Natural killer cell (primary cell): ENCODE measurements around the gene FTO. TPM values are rescaled to one million over a fixed set of nuclear protein-coding genes. Genes with fewer than 3 reads are reported as not detected.

Experiments
- ATAC-seq, 3 donors: fragments of 150-1000 bp in 2 of 3; fragments of 200-7000 bp in 1 of 3; cut with Tn5 transposase; 1 replicate in 1 of 3; 2 replicates in 2 of 3; pipeline ENCODE4 v1.10.0; 2021; ENCODE audit warnings: mild to moderate bottlenecking in 2 of 3, moderate library complexity in 2 of 3
- DNase-seq, 2 donors: peaks; one replicate each; pipeline versions ENCODE4 v3.0.0 to v3.0.0-alpha.2; 2013 to 2021; ENCODE audit warnings: mixed read lengths in 1 of 2
- H3K27ac ChIP-seq: one replicate; pipeline ENCODE4 v1.5.1; 2013; ENCODE audit warnings: mild to moderate bottlenecking, low read length
- H3K27me3 ChIP-seq: one replicate; pipeline ENCODE4 v1.6.1; 2013; ENCODE audit warnings: low read length; ENCODE audit not compliant: control insufficient read depth, insufficient read depth
- H3K36me3 ChIP-seq: one replicate; pipeline ENCODE4 v1.6.1; 2013; ENCODE audit warnings: low read length; ENCODE audit not compliant: control insufficient read depth, insufficient read depth
- H3K4me1 ChIP-seq: one replicate; pipeline ENCODE4 v1.6.1; 2013; ENCODE audit warnings: low read length; ENCODE audit not compliant: control insufficient read depth, insufficient read depth
- H3K4me3 ChIP-seq: one replicate; pipeline ENCODE4 v1.5.1; 2013; ENCODE audit warnings: low read length
- H3K9me3 ChIP-seq: one replicate; pipeline ENCODE4 v1.6.1; 2013; ENCODE audit warnings: low read length; ENCODE audit not compliant: control insufficient read depth, insufficient read depth
- H3K27ac Mint-ChIP-seq, 2 donors: one replicate each; pipeline ENCODE4 v1.8.0; 2022; ENCODE audit warnings: mild to moderate bottlenecking in 2 of 2, mixed read lengths in 2 of 2, moderate library complexity in 1 of 2
- H3K27me3 Mint-ChIP-seq, 2 donors: one replicate each; pipeline ENCODE4 v1.8.0; 2022; ENCODE audit warnings: low read depth in 2 of 2, mixed read lengths in 2 of 2
- H3K36me3 Mint-ChIP-seq: one replicate; pipeline ENCODE4 v1.8.0; 2022; ENCODE audit warnings: mixed read lengths
- H3K4me1 Mint-ChIP-seq, 2 donors: one replicate each; pipeline ENCODE4 v1.8.0; 2022; ENCODE audit warnings: mixed read lengths in 2 of 2
- H3K4me3 Mint-ChIP-seq: one replicate; pipeline ENCODE4 v1.8.0; 2022; ENCODE audit warnings: mild to moderate bottlenecking, moderate library complexity, mixed read lengths
- H3K9me3 Mint-ChIP-seq, 2 donors: one replicate each; pipeline ENCODE4 v1.8.0; 2022; ENCODE audit warnings: mixed read lengths in 2 of 2
- CTCF ChIP-seq: fragments of 200-600 bp; IDR thresholded peaks from one replicate; pipeline ENCODE4 v1.8.0; 2022; ENCODE audit warnings: antibody characterized with exemption
- WGBS: methylation state at CpG from one replicate; pipeline ENCODE4 v1.1.7; 2013; ENCODE audit warnings: missing lambda C conversion rate; ENCODE audit not compliant: insufficient coverage; 5-methylcytosine and 5-hydroxymethylcytosine counted together
- intact Hi-C: fragments of 100-400 bp; cut with micrococcal nuclease; formaldehyde crosslinking; loops from one replicate; pipeline ENCODE4 v1.14.2; 2022
- total RNA-seq, 4 donors: library from RNA; stranded (reverse); fragments of 120-200 nt in 1 of 4; gene quantifications; one replicate each; pipeline versions ENCODE4 v1.2.3 to v1.2.4, GENCODE V29; 2013 to 2022

Gene FTO
- total RNA-seq, 3 donors from 2014 or later (not counting 1 experiment from before 2014, with no cell fraction given) = 55.4 to 70.5 (median 55.4) TPM

DNA sequence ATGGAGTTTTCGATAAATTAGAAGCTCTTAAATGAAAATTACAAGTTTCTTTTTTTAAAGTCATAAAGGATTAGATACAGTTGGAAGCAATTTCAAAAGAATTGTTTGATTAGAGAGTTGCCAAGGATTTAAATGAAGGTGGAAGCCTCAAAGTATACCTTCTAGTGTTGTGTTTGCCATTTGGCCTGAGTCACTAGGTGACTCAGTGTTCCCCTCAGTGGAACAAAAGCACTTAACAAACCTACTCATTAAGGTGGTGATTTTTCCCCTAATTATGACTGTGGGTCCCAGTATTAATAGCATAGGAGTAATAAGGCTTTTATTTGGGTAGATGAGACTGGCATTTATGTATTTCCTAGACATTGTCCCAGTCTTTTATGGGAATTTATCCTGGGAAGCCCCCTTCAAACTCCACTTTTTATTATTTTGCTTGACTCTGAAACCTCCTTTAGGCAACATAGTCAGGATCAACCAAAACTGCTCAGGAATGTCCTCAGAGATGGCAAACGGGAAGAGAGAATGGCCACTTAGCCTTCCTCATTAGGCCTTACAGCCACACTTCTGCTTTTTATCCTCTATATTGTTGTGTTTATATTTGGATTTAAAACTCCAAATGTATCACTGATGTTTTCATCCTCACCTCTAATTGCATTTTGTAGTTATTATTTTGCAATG, 161.0 kb downstream of the FTO start:
- peaks cover 11% of the 10 kb centered on the region for H3K36me3 Mint-ChIP-seq
- Histone ChIP-seq H3K27ac (no peak overlapping the region), H3K4me3 (no peak overlapping the region), H3K36me3 (no peaks in the 10 kb centered on the region), H3K27me3 (no peaks in the 10 kb centered on the region), H3K4me1 (no peaks in the 10 kb centered on the region), H3K9me3 (no peaks in the 10 kb centered on the region)
- no peak for TF ChIP-seq CTCF
- no peaks in the 10 kb centered on the region for H3K27me3 Mint-ChIP-seq
- 86% methylated on average over 2 of the region's 2 CpGs for WGBS
- no peak overlapping the region for H3K27ac Mint-ChIP-seq
- intact Hi-C loops = no loop called here
- peaks cover 0 to 2% of the 10 kb centered on the region in 2 donors for H3K9me3 Mint-ChIP-seq
- DNase-seq = no peak
- no peak for ATAC-seq
- H3K4me3 Mint-ChIP-seq = no peak overlapping the region
- H3K4me1 Mint-ChIP-seq = peaks cover 11% of the 10 kb centered on the region in 2 donors

DNA sequence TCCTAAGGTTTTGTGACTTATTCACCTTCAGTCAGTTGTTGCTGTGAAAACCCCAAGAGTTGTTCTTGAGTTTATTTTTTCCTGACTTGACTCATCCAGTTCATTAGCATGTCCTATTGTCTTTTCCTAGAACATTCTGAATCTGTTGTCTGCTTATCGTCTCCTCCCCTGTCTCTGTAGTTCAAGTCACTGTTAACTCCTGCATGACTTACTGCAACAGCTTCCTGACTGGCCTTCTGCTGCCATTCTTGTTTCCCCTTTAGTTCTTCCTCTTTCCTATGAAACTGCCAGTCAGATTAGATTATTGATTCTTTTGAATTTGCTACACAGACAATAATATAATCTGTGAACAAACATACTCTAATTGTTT, 161.5 kb downstream of the FTO start:
- DNase-seq (no peak), ATAC-seq (no peak)
- intact Hi-C loops = no loop called here
- H3K4me3 ChIP-seq = no peak overlapping the region
- Mint-ChIP-seq H3K9me3 (peaks cover 0 to 2% of the 10 kb centered on the region in 2 donors), H3K4me1 (peaks cover 7% of the 10 kb centered on the region in 2 donors), H3K27me3 (no peaks in the 10 kb centered on the region), H3K36me3 (peaks cover 10% of the 10 kb centered on the region), H3K27ac (no peak overlapping the region), H3K4me3 (no peak overlapping the region)
- no peaks in the 10 kb centered on the region for H3K27me3 ChIP-seq
- peaks cover 3% of the 10 kb centered on the region for H3K36me3 ChIP-seq
- no peak for TF ChIP-seq CTCF
- no peaks in the 10 kb centered on the region for H3K4me1 ChIP-seq
- no peak overlapping the region for H3K27ac ChIP-seq
- no peaks in the 10 kb centered on the region for H3K9me3 ChIP-seq
- 14% methylated on average over 1 of the region's 1 CpG for WGBS

GRCh38 chr16:53866520-53866919, 162.6 kb downstream of the FTO start:
- ATAC-seq = no peak
- peaks cover 0 to 6% of the 10 kb centered on the region in 2 donors for H3K9me3 Mint-ChIP-seq
- no peaks in the 10 kb centered on the region for H3K4me1 ChIP-seq
- H3K27me3 Mint-ChIP-seq = no peaks in the 10 kb centered on the region
- peaks cover 6 to 7% of the 10 kb centered on the region in 2 donors for H3K4me1 Mint-ChIP-seq
- WGBS = no CpG with 5 or more reads among the region's 1 CpG
- no peak for TF ChIP-seq CTCF
- H3K4me3 Mint-ChIP-seq = no peak overlapping the region
- intact Hi-C loops = no loop called here
- no peaks in the 10 kb centered on the region for H3K9me3 ChIP-seq
- no peaks in the 10 kb centered on the region for H3K27me3 ChIP-seq
- H3K4me3 ChIP-seq = no peak overlapping the region
- H3K27ac ChIP-seq = no peak overlapping the region
- H3K27ac Mint-ChIP-seq = no peak overlapping the region
- H3K36me3 ChIP-seq = peaks cover 3% of the 10 kb centered on the region
- no peak for DNase-seq
- peaks cover 19% of the 10 kb centered on the region for H3K36me3 Mint-ChIP-seq

DNA sequence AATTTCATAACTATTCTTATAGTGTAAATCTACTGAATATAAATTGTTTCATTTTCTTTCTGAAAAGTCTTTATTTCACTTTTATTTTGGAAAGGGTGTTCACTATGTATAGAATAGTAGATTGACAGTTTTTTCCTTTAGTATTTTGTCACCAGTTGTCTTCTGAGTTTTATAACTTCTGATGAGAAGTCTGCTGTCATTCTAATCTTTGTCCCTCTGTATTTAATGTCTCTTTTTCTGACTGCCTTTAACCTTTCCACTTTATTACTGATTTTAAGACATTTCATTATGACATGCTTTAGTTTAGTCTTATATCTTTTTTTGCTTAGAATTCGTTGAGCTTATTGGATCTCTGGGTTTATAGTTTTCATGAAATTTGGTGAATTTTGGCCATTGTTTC, 166.9 kb downstream of the FTO start:
- no CpG with 5 or more reads among the region's 1 CpG for WGBS
- no peaks in the 10 kb centered on the region for H3K27me3 Mint-ChIP-seq
- H3K36me3 ChIP-seq = peaks cover 3% of the 10 kb centered on the region

More for the DNA sequence above, 166.9 kb downstream of the FTO start:
- intact Hi-C loops = no loop called here
- Histone ChIP-seq H3K4me3 (no peak overlapping the region), H3K9me3 (no peaks in the 10 kb centered on the region), H3K27ac (no peak overlapping the region), H3K4me1 (no peaks in the 10 kb centered on the region), H3K27me3 (no peaks in the 10 kb centered on the region)
- no peak for TF ChIP-seq CTCF
- ATAC-seq (no peak), DNase-seq (no peak)
- no peak overlapping the region for H3K4me3 Mint-ChIP-seq
- no peak overlapping the region for H3K27ac Mint-ChIP-seq
- peaks cover 16% of the 10 kb centered on the region in 2 donors for H3K4me1 Mint-ChIP-seq
- peaks cover 34% of the 10 kb centered on the region for H3K36me3 Mint-ChIP-seq
- H3K9me3 Mint-ChIP-seq = peaks cover 3 to 6% of the 10 kb centered on the region in 2 donors
